Lung (tissue), 12 donors: Measurements from ENCODE around the gene SERPINB4. TPM values are rescaled to one million over a fixed set of nuclear protein-coding genes. Genes with fewer than 3 reads are reported as not detected.
"Not testable (repeated sequence)": the region's sequence is repeated elsewhere in the genome, so short reads cannot be mapped to it uniquely, and the experiment has no call there.

Experiments
- ATAC-seq: fragments of 200-7000 bp; cut with Tn5 transposase; one replicate; pipeline ENCODE4 v1.9.1; 2020; ENCODE audit warnings: moderate number of reproducible peaks; ENCODE audit not compliant: insufficient read depth, low FRiP score
- DNase-seq, 3 donors: peaks; one replicate each; pipeline ENCODE4 v3.0.0-alpha.2; 2013 to 2017
- H3K27ac ChIP-seq, 2 donors: one replicate each; pipeline ENCODE4 v1.5.1; 2013; ENCODE audit warnings: mild to moderate bottlenecking in 2 of 2, moderate library complexity in 2 of 2, control low read depth in 1 of 2, inconsistent platforms in 1 of 2, low read depth in 1 of 2, low read length in 1 of 2
- H3K27me3 ChIP-seq, 3 donors: one replicate each; pipeline ENCODE4 v1.5.1; 2013; ENCODE audit warnings: low read length in 2 of 3; ENCODE audit not compliant: control insufficient read depth in 3 of 3, insufficient read depth in 3 of 3
- H3K36me3 ChIP-seq, 4 donors: one replicate each; pipeline ENCODE4 v1.5.1; 2013; ENCODE audit warnings: low read length in 4 of 4, mild to moderate bottlenecking in 1 of 4, moderate library complexity in 1 of 4; ENCODE audit not compliant: control insufficient read depth in 4 of 4, insufficient read depth in 4 of 4
- H3K4me1 ChIP-seq, 5 donors: one replicate each; pipeline ENCODE4 v1.5.1; 2013; ENCODE audit warnings: low read length in 5 of 5, mild to moderate bottlenecking in 2 of 5, moderate library complexity in 1 of 5; ENCODE audit not compliant: control insufficient read depth in 5 of 5, insufficient read depth in 5 of 5
- H3K4me3 ChIP-seq: one replicate; pipeline ENCODE4 v1.5.1; 2013; ENCODE audit warnings: mild to moderate bottlenecking, control low read depth, moderate library complexity
- H3K9ac ChIP-seq, 2 donors: one replicate each; pipeline ENCODE4 v1.5.1; 2013; ENCODE audit warnings: low read length in 2 of 2, control low read depth in 1 of 2; ENCODE audit not compliant: insufficient read depth in 1 of 2
- H3K9me3 ChIP-seq, 4 donors: one replicate each; pipeline ENCODE4 v1.5.1; 2013; ENCODE audit warnings: low read length in 3 of 4, mild to moderate bottlenecking in 1 of 4, moderate library complexity in 1 of 4; ENCODE audit not compliant: control insufficient read depth in 4 of 4, insufficient read depth in 3 of 4
- WGBS, 2 donors: extraction: QIAGEN DNeasy Blood & Tissue Kit; methylation state at CpG; one replicate each; pipeline ENCODE4 v1.1.7; 2013; 5-methylcytosine and 5-hydroxymethylcytosine counted together
- polyA plus RNA-seq, 2 donors: library from polyadenylated mRNA; stranded (reverse); fragments of 200-250 nt; gene quantifications; one replicate each; pipeline ENCODE4 v1.2.1, GENCODE V29; 2013
- total RNA-seq, 2 donors: library from RNA; depleted of rRNA in 1 of 2; stranded (reverse); fragments of >200 nt in 1 of 2; gene quantifications; one replicate each; pipeline ENCODE4 v1.2.1, GENCODE V29; 2014 to 2021
- TF ChIP-seq, protein P1 (sequence below): IDR thresholded peaks from 2 replicates; pipeline ENCODE4 v1.5.1; 2012; ENCODE audit warnings: mild to moderate bottlenecking; ENCODE audit errors: control extremely low read depth, extremely low read depth
- donor health status: control.
- donor health status: control.
- donor health status: Bipolar disorder and iron deficiency.
- donor health status: healthy.
- donor health status: DM: yes; HTN: yes; CAD: no.

The SERPINB4 gene
- total and polyA plus RNA-seq, 4 donors, result 0.34 to 17.4 (median 1.0) TPM; not detected in 1

DNA sequence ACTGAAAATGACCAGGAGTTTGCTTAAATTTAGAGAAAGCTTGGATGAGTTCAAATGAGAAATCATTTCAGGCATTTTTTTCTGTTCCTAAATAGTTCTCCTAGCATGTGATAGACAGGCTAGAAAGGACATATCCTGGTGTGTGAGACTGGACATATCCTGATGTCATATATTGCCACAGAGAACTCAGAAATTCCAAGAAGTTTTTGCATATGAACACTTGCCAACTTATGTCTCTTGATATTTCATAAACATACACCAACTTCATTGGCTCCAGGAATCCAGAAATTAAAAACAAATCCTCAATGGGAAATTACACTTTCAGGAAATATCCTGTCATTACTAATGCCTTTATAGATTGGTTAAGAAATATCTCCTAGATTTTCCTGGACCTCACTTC, 2.9 kb upstream of the SERPINB4 start:
- H3K9me3 ChIP-seq, result no peaks in the 10 kb centered on the region
- no peaks in the 10 kb centered on the region for H3K36me3 ChIP-seq
- no peaks in the 10 kb centered on the region for H3K27me3 ChIP-seq
- no peak for DNase-seq
- H3K4me3 ChIP-seq, result no peak overlapping the region
- H3K4me1 ChIP-seq, result no peaks in the 10 kb centered on the region
- H3K27ac ChIP-seq, result no peak overlapping the region
- TF ChIP-seq, protein P1, sequence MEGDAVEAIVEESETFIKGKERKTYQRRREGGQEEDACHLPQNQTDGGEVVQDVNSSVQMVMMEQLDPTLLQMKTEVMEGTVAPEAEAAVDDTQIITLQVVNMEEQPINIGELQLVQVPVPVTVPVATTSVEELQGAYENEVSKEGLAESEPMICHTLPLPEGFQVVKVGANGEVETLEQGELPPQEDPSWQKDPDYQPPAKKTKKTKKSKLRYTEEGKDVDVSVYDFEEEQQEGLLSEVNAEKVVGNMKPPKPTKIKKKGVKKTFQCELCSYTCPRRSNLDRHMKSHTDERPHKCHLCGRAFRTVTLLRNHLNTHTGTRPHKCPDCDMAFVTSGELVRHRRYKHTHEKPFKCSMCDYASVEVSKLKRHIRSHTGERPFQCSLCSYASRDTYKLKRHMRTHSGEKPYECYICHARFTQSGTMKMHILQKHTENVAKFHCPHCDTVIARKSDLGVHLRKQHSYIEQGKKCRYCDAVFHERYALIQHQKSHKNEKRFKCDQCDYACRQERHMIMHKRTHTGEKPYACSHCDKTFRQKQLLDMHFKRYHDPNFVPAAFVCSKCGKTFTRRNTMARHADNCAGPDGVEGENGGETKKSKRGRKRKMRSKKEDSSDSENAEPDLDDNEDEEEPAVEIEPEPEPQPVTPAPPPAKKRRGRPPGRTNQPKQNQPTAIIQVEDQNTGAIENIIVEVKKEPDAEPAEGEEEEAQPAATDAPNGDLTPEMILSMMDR, result no peak
- H3K9ac ChIP-seq, result no peak overlapping the region
- no peak for ATAC-seq

DNA sequence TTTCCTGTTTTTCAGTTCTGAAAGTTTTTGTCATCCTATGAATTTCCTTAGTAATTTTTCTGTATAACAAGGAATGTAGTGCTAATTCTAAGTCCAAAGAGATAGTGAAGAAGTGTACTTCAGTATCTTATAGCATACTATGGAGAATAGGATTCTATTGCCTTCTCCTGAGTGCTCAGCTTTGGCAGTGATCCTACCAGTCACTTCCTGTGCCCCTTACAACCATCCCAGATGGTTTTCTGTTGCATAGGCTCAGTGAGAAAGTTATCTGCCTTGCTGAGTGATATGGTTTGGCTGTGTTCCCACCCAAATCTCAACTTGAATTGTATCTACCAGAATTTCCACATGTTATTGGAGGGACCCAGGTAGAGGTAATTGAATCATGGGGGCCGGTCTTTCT, 638 bp upstream of the SERPINB4 start:
- H3K27ac ChIP-seq, H3K36me3 ChIP-seq, H3K4me3 ChIP-seq, H3K9ac ChIP-seq, H3K9me3 ChIP-seq, H3K4me1 ChIP-seq, ATAC-seq, H3K27me3 ChIP-seq, DNase-seq: not testable (repeated sequence)
- 28 to 100% methylated on average over 1 of the region's 1 CpG for WGBS, 2 donors

DNA sequence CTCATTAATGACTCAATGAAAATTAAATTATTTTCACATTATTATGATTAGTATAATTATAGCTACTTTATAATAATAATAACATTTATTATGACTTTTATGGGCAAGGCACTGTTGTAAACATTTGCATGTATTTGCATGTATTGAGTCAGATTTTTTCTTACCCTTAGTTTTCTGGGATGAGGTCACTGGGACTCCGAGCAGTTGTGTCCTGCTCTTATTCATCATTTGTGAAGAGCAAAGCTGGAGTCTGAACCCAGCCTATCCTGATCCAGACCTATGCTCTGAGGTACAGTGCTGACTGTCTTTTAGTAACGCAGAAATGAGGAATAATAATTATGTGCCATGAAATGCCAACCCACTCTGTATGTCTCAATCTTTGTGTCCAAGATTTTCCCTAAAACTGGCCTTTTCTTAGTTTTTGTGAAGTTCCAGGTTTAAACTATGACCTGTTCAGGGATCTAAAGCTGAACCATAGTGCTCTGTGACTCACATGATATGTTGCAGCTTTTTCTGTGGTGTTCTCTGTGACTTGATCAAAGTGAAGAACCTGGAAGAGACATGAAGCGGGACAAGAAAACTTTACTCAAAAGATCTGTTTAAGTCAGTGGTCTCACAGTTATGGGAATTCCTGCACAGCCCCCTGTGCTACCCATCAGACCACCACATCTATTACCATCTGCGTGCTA, 1.2 kb downstream of the SERPINB4 start:
- not testable (repeated sequence) for H3K36me3 ChIP-seq, DNase-seq, ATAC-seq, H3K27ac ChIP-seq, H3K4me3 ChIP-seq, H3K4me1 ChIP-seq, H3K9ac ChIP-seq, H3K9me3 ChIP-seq, H3K27me3 ChIP-seq
- WGBS, 2 donors, result 92 to 94% methylated on average over 4 of the region's 4 CpGs

DNA sequence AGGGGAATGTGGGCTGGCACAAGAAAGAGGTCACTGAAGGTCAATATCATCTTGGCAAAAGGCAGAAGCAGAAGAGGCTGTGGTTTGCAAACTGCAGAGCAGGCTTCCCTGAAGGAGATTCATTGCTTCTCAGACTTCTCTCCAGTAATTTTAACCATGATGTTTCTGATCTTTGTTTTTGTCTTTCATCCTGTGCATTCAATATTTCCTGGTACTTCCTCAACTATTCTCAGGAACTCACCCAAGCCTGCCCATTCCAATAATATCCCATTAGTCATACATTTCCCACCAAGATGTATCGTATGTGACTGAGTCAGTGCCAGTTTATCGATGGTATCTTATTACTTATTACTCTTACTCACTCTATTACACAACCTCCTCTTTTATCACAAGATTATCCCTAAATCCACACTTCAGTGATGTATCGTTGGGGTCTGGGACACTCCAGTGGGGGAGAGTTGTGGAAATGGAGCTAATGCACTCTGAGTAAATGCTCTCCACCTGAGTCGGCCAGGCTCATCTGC, 2.8 kb downstream of the SERPINB4 start:
- not testable (repeated sequence) for H3K4me3 ChIP-seq, ATAC-seq, H3K27me3 ChIP-seq, H3K36me3 ChIP-seq, H3K4me1 ChIP-seq, H3K9ac ChIP-seq, DNase-seq, H3K27ac ChIP-seq, H3K9me3 ChIP-seq
- WGBS, 2 donors, result 86 to 94% methylated on average over 4 of the region's 4 CpGs

DNA sequence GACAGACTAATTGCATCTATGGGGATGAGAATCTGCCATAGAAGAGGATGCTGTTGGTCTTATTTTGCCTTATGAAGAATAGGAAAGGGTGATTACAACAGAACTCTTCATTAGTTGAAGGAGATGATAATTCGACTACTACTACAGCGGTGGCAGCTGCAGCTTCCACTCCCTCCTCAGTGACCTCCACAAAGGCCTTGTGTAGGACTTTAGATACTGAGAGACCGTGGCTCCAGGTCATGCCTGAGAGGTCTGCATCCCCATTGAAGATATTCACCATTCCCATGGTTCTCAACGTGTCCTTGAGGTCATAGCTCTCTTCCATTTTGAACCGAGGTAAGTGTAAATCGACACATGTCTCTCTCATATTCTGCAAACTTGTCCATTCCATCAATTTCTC, 6.4 kb downstream of the SERPINB4 start:
- TF ChIP-seq, protein P1, result no peak
- Histone ChIP-seq H3K36me3 (no peaks in the 10 kb centered on the region), H3K4me3 (no peak overlapping the region), H3K9me3 (no peaks in the 10 kb centered on the region), H3K27me3 (no peaks in the 10 kb centered on the region), H3K4me1 (no peaks in the 10 kb centered on the region), H3K9ac (no peak overlapping the region), H3K27ac (no peak overlapping the region)
- ATAC-seq (no peak), DNase-seq (no peak)
- WGBS, 2 donors, result 83 to 86% methylated on average over 6 of the region's 6 CpGs
